AG09319 (cell line): ENCODE data around the gene RAET1G.

Experiments
- DNase-seq: peaks from one replicate; pipeline ENCODE4 v3.0.0-alpha.2; 2010; ENCODE audit warnings: low read depth; ENCODE audit errors: extremely low read depth
- TF ChIP-seq, protein P1 (sequence below): IDR thresholded peaks from 2 replicates; pipeline ENCODE4 v1.5.1; 2011; ENCODE audit warnings: low read depth, mild to moderate bottlenecking, inconsistent platforms, low read length, moderate library complexity

The RAET1G gene

DNA sequence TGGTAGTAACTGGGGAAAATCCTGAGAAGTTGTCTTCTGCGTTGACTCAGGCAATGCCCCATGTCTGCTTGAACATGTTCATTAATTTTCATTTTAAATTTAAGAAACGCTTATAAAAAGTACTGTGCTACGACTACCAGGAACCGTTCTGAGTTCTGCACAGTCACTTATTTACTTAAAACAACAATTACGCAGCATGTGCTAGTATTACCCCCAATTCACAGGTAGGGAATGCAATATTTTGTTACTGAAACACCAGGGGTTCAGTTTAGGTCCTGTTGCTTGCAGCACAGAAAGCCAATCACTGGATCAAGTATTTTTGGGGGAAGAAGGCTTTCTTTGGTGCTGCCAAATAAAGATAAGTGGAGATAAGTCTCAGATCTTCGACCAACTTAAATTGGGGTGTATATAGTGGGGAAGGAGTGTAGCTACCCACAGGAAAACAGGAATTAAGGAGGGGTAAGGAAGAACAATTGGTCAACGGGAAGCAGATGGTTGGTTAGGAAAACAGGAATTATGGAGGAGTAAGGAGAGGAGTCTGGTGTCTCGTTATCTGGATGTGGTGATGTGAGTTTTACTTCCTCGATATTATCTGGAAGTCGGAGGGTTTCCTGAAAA is 53.5 kb downstream of the RAET1G start:
- DNase-seq, result no peak
- TF ChIP-seq, protein P1, sequence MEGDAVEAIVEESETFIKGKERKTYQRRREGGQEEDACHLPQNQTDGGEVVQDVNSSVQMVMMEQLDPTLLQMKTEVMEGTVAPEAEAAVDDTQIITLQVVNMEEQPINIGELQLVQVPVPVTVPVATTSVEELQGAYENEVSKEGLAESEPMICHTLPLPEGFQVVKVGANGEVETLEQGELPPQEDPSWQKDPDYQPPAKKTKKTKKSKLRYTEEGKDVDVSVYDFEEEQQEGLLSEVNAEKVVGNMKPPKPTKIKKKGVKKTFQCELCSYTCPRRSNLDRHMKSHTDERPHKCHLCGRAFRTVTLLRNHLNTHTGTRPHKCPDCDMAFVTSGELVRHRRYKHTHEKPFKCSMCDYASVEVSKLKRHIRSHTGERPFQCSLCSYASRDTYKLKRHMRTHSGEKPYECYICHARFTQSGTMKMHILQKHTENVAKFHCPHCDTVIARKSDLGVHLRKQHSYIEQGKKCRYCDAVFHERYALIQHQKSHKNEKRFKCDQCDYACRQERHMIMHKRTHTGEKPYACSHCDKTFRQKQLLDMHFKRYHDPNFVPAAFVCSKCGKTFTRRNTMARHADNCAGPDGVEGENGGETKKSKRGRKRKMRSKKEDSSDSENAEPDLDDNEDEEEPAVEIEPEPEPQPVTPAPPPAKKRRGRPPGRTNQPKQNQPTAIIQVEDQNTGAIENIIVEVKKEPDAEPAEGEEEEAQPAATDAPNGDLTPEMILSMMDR, result no peak

GRCh38 chr6:149867876-149868640 is 54.9 kb downstream of the RAET1G start:
- TF ChIP-seq, protein P1, result no peak

More at GRCh38 chr6:149867876-149868640, 54.9 kb downstream of the RAET1G start:
- no peak for DNase-seq
